Ishikawa (cell line): ENCODE measurements around the gene FBXW5.

ENCODE experiments used
- CEBPB ChIP-seq: IDR thresholded peaks from 2 replicates; pipeline ENCODE4 v1.6.1; 2012
- CREB1 ChIP-seq: IDR thresholded peaks from 2 replicates; pipeline ENCODE4 v1.6.1; 2012; ENCODE audit warnings: low read depth
- EGR1 ChIP-seq: IDR thresholded peaks from 2 replicates; pipeline ENCODE4 v1.6.1; 2012
- EP300 ChIP-seq: IDR thresholded peaks from 2 replicates; pipeline ENCODE4 v1.6.1; 2012; ENCODE audit warnings: borderline replicate concordance
- FOXM1 ChIP-seq: IDR thresholded peaks from 2 replicates; pipeline ENCODE4 v1.6.1; 2012; ENCODE audit warnings: low read depth, borderline replicate concordance
- MAX ChIP-seq: IDR thresholded peaks from 2 replicates; pipeline ENCODE4 v1.6.1; 2012
- NFIC ChIP-seq: IDR thresholded peaks from 2 replicates; pipeline ENCODE4 v1.6.1; 2012
- RAD21 ChIP-seq: IDR thresholded peaks from 2 replicates; pipeline ENCODE4 v1.6.1; 2012; ENCODE audit warnings: low read depth
- REST ChIP-seq: IDR thresholded peaks from 2 replicates; pipeline ENCODE4 v1.6.1; 2012; ENCODE audit warnings: low read depth, mild to moderate bottlenecking
- TAF1 ChIP-seq: IDR thresholded peaks from 2 replicates; pipeline ENCODE4 v1.6.1; 2012; ENCODE audit warnings: low read depth, mild to moderate bottlenecking
- TCF12 ChIP-seq: IDR thresholded peaks from 2 replicates; pipeline ENCODE4 v1.6.1; 2012; ENCODE audit warnings: low read depth
- TEAD4 ChIP-seq: IDR thresholded peaks from 2 replicates; pipeline ENCODE4 v1.6.1; 2012
- USF1 ChIP-seq: IDR thresholded peaks from 2 replicates; pipeline ENCODE4 v1.6.1; 2012
- YY1 ChIP-seq: IDR thresholded peaks from 2 replicates; pipeline ENCODE4 v1.6.1; 2012; ENCODE audit warnings: low read depth
- ZBTB7A ChIP-seq: IDR thresholded peaks from 2 replicates; pipeline ENCODE4 v1.6.1; 2012; ENCODE audit warnings: low read depth

The FBXW5 gene

GRCh38 chr9:136964833-136965422 lies 20.4 kb upstream of the FBXW5 start:
- TF ChIP-seq RAD21 = no peak
- no peak for TF ChIP-seq USF1
- no peak for TF ChIP-seq EGR1
- no peak for TF ChIP-seq REST
- TF ChIP-seq CREB1 = no peak
- no peak for TF ChIP-seq YY1
- TF ChIP-seq TCF12 = no peak
- TF ChIP-seq EP300 = no peak
- no peak for TF ChIP-seq TAF1
- no peak for TF ChIP-seq ZBTB7A
- TF ChIP-seq FOXM1 = no peak
- no peak for TF ChIP-seq TEAD4
- no peak for TF ChIP-seq MAX
- TF ChIP-seq NFIC = no peak
- no peak for TF ChIP-seq CEBPB

GRCh38 chr9:136964171-136964689 lies 19.7 kb upstream of the FBXW5 start:
- no peak for TF ChIP-seq CREB1
- TF ChIP-seq NFIC = no peak
- TF ChIP-seq ZBTB7A = no peak
- TF ChIP-seq EGR1 = no peak
- no peak for TF ChIP-seq TCF12
- peak; percentile 41; the same call in 1 of the 2 replicates for TF ChIP-seq REST
- TF ChIP-seq TAF1 = no peak

GRCh38 chr9:136963751-136964150 lies 19.2 kb upstream of the FBXW5 start:
- TF ChIP-seq EGR1 (no peak), CEBPB (no peak), CREB1 (no peak)

- no peak for TF ChIP-seq YY1
- TF ChIP-seq TAF1 = no peak
- TF ChIP-seq USF1 = no peak
- no peak for TF ChIP-seq CEBPB
- no peak for TF ChIP-seq TCF12
These were observed 18.8 kb upstream of the FBXW5 start for GRCh38 chr9:136963341-136963740.

GRCh38 chr9:136962701-136963248 lies 18.2 kb upstream of the FBXW5 start:
- no peak for TF ChIP-seq TAF1
- TF ChIP-seq REST = no peak
- TF ChIP-seq RAD21 = no peak
- TF ChIP-seq YY1 = no peak
- TF ChIP-seq CEBPB = no peak
- TF ChIP-seq EGR1 = no peak
- TF ChIP-seq TCF12 = no peak
- TF ChIP-seq TEAD4 = no peak
- no peak for TF ChIP-seq EP300
- TF ChIP-seq FOXM1 = no peak
- TF ChIP-seq NFIC = no peak
- no peak for TF ChIP-seq CREB1
- TF ChIP-seq ZBTB7A = no peak
- TF ChIP-seq USF1 = no peak
- TF ChIP-seq MAX = no peak
